Skeletal muscle satellite cell (primary cell): ENCODE measurements around the gene HSDL1.

Source experiments
- H3K27me3 ChIP-seq: 2 replicates; pipeline ENCODE4 v1.7.0; 2013; ENCODE audit warnings: low read length; ENCODE audit not compliant: control insufficient read depth, insufficient read depth
- H3K36me3 ChIP-seq: 2 replicates; pipeline ENCODE4 v1.7.0; 2013; ENCODE audit warnings: mild to moderate bottlenecking, control low read depth, low read length; ENCODE audit not compliant: insufficient read depth
- H3K4me1 ChIP-seq: 2 replicates; pipeline ENCODE4 v1.7.0; 2013; ENCODE audit warnings: low read length; ENCODE audit not compliant: control insufficient read depth, insufficient read depth
- H3K4me2 ChIP-seq: 2 replicates; pipeline ENCODE4 v1.7.0; 2013; ENCODE audit warnings: mild to moderate bottlenecking, low read length
- H3K4me3 ChIP-seq: 2 replicates; pipeline ENCODE4 v1.7.0; 2013; ENCODE audit warnings: low read length
- H3K9ac ChIP-seq: 2 replicates; pipeline ENCODE4 v1.7.0; 2013; ENCODE audit warnings: mild to moderate bottlenecking, low read depth, low read length, moderate library complexity
- H3K9me3 ChIP-seq: replicated peaks from 2 replicates; pipeline ENCODE4 v1.7.0; 2013; ENCODE audit warnings: mild to moderate bottlenecking, control low read depth, low read length

Gene HSDL1

DNA sequence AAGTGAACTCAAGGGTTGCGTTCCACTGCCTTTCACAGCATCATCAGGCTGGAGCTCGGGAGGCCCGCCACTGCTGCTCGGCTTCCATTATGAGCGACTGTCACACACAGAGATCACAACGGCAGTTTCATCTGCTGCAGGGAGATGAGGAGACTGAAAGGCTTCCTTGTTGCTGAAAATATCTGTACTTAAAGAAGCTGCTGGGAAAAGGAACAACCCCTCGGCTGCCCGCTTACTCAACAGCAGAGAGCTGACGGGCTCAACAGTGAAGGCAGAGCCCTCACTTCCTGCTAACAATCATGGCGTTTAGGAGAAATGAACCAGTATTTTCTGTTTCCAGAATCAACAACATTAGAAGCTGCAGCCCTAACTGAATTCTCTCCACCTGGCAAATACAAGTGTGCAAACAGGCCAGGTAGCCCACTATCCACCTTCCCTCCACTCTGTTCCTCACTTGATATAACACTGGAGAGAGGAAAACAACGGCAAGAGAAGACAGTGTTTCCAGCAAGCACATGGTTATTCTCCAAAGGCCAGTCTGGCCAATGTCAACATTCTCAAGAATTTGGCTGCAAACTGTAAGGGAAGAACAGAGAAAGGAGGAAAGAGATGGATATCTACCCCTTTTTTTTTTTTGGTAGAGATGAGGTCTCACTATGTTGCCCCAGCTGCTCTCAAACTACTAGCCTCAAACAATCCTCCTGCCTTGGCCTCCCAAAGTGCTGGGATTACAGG is 62.0 kb downstream of the HSDL1 start:
- H3K4me2 ChIP-seq: no peak overlapping the region
- H3K4me1 ChIP-seq: no peaks in the 10 kb centered on the region
- no peak overlapping the region for H3K9ac ChIP-seq
- no peaks in the 10 kb centered on the region for H3K9me3 ChIP-seq
- no peaks in the 10 kb centered on the region for H3K27me3 ChIP-seq
- peaks cover 66% of the 10 kb centered on the region for H3K36me3 ChIP-seq
- no peak overlapping the region for H3K4me3 ChIP-seq

DNA sequence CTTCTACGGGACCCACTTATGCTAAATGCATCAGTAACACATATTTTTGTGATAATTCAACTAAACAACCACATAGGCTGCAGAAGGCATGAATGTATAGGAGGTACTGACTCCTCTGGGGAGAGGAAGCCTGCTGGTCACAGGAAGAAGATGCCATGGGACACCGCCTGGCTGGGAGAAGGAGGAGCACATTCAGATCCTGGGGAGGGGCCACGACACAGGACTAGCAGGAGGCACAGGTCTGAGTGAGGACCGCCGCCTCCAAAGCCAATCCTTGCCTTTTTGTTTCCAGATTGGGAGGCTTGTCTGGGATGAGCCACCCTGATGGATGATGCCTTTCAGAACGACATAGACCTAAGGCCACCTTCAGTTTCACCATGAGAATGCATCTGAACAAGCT is 62.9 kb downstream of the HSDL1 start:
- Histone ChIP-seq H3K27me3 (no peaks in the 10 kb centered on the region), H3K4me3 (no peak overlapping the region), H3K9ac (no peak overlapping the region), H3K36me3 (peaks cover 57% of the 10 kb centered on the region), H3K9me3 (no peaks in the 10 kb centered on the region), H3K4me1 (no peaks in the 10 kb centered on the region), H3K4me2 (no peak overlapping the region)

DNA sequence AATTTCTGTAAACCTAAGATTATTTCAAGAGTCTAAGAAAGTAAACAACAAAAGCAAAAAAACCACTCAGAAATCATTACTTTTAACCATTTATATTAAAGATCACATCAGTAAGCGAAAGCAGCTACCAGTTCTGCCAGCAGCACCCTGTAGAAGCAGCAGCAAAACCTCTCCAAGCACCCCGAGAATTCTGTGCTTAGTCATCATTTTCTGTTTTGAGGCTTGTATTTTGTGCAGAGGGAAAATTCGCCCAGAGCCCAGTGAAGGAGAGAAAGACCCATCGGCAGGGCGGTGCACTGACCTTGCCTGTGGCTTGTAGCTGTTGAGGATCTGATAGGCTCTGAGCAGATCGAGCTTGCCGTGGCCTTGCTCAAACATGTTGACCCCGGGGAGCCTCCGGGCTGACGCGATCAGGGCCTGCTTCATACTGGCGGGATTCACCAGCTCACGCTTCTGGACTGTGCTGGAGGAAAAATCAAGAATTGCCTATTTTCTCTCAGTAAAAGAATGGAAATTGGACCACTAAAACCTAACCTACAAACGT is 63.5 kb downstream of the HSDL1 start:
- Histone ChIP-seq H3K9ac (no peak overlapping the region), H3K36me3 (peaks cover 51% of the 10 kb centered on the region), H3K9me3 (no peaks in the 10 kb centered on the region), H3K4me3 (no peak overlapping the region), H3K27me3 (no peaks in the 10 kb centered on the region), H3K4me1 (no peaks in the 10 kb centered on the region), H3K4me2 (no peak overlapping the region)

DNA sequence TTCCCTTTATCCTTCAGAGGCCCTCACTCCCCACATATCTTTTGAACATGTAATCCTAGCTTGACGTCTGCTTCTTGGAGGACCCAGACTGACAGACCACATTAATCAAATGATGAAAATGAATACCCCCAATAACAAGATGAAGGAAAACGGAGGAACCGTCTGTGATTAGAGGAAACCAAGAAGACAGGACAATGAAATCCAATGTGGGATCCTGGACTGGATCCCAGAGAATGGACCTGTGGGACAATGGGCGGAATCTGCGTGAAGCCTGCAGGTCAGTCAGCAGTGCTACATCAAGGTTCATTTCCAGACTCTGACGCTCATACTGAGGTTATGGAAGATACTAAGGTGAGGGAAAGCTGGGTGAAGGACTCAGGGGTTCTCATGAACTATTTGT is 64.2 kb downstream of the HSDL1 start:
- Histone ChIP-seq H3K9me3 (no peaks in the 10 kb centered on the region), H3K4me3 (no peak overlapping the region), H3K36me3 (peaks cover 46% of the 10 kb centered on the region), H3K27me3 (no peaks in the 10 kb centered on the region), H3K9ac (no peak overlapping the region), H3K4me2 (no peak overlapping the region), H3K4me1 (no peaks in the 10 kb centered on the region)

DNA sequence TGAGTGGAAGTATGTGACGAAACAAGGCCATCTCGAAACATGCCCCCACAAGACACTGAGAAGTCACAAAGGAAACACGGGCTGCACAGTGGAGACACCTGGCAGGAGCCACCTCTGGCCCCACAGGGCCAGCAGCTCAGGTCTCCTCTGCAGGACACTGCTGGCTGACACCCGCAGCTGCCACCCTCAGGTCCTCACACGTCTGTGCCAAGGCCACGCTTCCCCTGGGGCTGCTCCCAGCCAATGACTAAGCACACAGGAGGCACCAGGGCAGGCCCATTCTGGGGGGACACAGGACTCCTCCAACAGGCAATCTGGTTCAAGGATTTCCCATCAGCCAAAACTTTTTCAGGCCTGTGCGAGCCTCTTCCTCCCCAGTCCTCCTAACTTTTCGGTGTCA is 64.6 kb downstream of the HSDL1 start:
- Histone ChIP-seq H3K9ac (no peak overlapping the region), H3K36me3 (peaks cover 49% of the 10 kb centered on the region), H3K4me2 (no peak overlapping the region)

DNA sequence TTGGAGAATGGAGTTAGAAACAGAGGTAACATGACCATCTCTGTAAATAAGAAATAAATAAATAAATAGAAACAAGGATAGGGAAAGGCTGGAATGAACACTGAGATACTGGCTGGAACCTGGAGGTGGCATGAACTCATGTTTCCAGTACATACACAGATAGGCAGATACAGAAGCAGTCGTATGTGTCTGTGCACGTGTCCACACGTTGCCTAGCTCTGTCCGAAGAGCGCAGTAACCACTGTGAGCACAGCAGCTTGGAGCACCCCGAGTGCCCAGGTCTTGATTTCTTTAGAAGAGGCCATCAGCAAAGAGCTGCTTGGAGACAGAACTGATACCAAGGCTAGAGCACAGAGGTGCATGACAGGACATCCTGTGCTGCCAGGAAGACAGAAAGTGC is 65.3 kb downstream of the HSDL1 start:
- H3K36me3 ChIP-seq: peaks cover 55% of the 10 kb centered on the region
- H3K4me2 ChIP-seq: no peak overlapping the region
- H3K4me1 ChIP-seq: no peaks in the 10 kb centered on the region
- H3K9me3 ChIP-seq: no peaks in the 10 kb centered on the region
- no peak overlapping the region for H3K9ac ChIP-seq
- H3K4me3 ChIP-seq: no peak overlapping the region
- no peaks in the 10 kb centered on the region for H3K27me3 ChIP-seq

More for the DNA sequence above, 64.6 kb downstream of the HSDL1 start:
- no peaks in the 10 kb centered on the region for H3K4me1 ChIP-seq
- H3K4me3 ChIP-seq: no peak overlapping the region
- no peaks in the 10 kb centered on the region for H3K9me3 ChIP-seq
- no peaks in the 10 kb centered on the region for H3K27me3 ChIP-seq

DNA sequence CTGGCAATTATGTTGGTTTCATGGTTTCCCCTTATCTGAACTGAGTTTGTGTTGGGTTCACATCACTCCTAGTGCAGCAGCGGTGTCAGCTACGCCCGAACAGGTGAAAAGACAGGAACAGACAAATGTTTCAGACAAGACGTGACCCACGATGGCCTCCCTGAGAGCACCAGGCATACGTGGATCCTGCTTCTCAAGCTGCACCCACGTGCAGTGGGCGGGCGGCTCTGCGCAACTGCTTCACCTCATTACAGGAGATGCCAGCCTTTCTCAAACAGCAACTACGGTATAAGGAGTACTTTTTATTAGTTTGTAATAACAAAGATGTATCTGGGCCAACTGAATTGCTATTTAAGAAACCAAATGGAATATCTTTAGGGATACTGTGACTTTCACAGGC is 69.6 kb downstream of the HSDL1 start:
- no peak overlapping the region for H3K4me3 ChIP-seq
- peaks cover 31% of the 10 kb centered on the region for H3K36me3 ChIP-seq
- H3K27me3 ChIP-seq: no peaks in the 10 kb centered on the region
- H3K9ac ChIP-seq: no peak overlapping the region
- H3K9me3 ChIP-seq: no peaks in the 10 kb centered on the region
- no peaks in the 10 kb centered on the region for H3K4me1 ChIP-seq
- no peak overlapping the region for H3K4me2 ChIP-seq

DNA sequence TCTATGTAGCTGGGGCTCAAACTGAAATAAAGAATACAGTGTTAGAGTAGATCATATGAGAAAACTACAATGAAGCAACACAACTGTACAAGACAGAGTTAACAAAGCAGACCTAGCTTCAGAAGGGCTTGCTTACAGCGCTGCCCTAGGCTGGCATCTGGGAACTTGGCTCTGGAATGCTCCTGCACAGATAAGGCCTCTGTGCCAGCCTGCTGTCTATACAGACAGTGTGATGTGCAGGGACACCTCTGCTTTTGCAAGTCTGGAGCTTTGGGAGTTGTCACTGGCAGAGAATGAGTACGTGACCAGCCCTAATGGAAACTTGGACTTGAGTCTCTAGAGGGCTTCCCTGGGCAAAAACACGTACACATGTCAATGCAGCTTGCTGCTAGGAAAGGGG is 70.3 kb downstream of the HSDL1 start:
- no peaks in the 10 kb centered on the region for H3K4me1 ChIP-seq
- peaks cover 34% of the 10 kb centered on the region for H3K36me3 ChIP-seq
- no peaks in the 10 kb centered on the region for H3K9me3 ChIP-seq
- H3K4me2 ChIP-seq: no peak overlapping the region
- no peak overlapping the region for H3K9ac ChIP-seq
- no peaks in the 10 kb centered on the region for H3K27me3 ChIP-seq
- no peak overlapping the region for H3K4me3 ChIP-seq
